Endothelial cell of hepatic sinusoid (primary cell): ENCODE measurements around the gene SLC26A4.

Experiments used
- in situ Hi-C: cut with HindIII; loops from 2 replicates; pipeline ENCODE4 v1.10.0; 2017; ENCODE audit warnings: low sequenced_read_pairs

Gene SLC26A4

GRCh38 chr7:107743567-107744344 is 83.1 kb downstream of the SLC26A4 start, which contains the start of gene CBLL1:
Gene CBLL1 (plus strand): TSS chr7:107744142. CDS start chr7:107744164, 22 bp downstream.
- in situ Hi-C loops: no loop called here

- in situ Hi-C loops: no loop called here
These were observed 83.7 kb downstream of the SLC26A4 start for GRCh38 chr7:107744345-107744750.

GRCh38 chr7:107746006-107746405 is 85.4 kb downstream of the SLC26A4 start:
- in situ Hi-C loops: no loop called here

- in situ Hi-C loops: no loop called here
These were observed 90.5 kb downstream of the SLC26A4 start for GRCh38 chr7:107751113-107751512.

- in situ Hi-C loops: no loop called here
These were observed 94.0 kb downstream of the SLC26A4 start for GRCh38 chr7:107754642-107755041.

GRCh38 chr7:107758667-107759066 is 98.0 kb downstream of the SLC26A4 start:
- in situ Hi-C loops: no loop called here

GRCh38 chr7:107767391-107767790 is 106.8 kb downstream of the SLC26A4 start:
- in situ Hi-C loops: no loop called here
